GM20000 (cell line): ENCODE measurements around the gene ADCK2.

Source experiments
- DNase-seq: peaks from one replicate; pipeline ENCODE4 v3.0.0; 2012; ENCODE audit warnings: low spot score
- TF ChIP-seq, protein P1 (sequence below): IDR thresholded peaks from 2 replicates; pipeline ENCODE4 v1.5.1; 2012; ENCODE audit warnings: mild to moderate bottlenecking, control low read depth; ENCODE audit errors: extremely low read depth, missing control alignments

ADCK2 gene

GRCh38 chr7:140650367-140650766 is 22.4 kb upstream of the ADCK2 start:
- TF ChIP-seq, protein P1, sequence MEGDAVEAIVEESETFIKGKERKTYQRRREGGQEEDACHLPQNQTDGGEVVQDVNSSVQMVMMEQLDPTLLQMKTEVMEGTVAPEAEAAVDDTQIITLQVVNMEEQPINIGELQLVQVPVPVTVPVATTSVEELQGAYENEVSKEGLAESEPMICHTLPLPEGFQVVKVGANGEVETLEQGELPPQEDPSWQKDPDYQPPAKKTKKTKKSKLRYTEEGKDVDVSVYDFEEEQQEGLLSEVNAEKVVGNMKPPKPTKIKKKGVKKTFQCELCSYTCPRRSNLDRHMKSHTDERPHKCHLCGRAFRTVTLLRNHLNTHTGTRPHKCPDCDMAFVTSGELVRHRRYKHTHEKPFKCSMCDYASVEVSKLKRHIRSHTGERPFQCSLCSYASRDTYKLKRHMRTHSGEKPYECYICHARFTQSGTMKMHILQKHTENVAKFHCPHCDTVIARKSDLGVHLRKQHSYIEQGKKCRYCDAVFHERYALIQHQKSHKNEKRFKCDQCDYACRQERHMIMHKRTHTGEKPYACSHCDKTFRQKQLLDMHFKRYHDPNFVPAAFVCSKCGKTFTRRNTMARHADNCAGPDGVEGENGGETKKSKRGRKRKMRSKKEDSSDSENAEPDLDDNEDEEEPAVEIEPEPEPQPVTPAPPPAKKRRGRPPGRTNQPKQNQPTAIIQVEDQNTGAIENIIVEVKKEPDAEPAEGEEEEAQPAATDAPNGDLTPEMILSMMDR = no peak

GRCh38 chr7:140653319-140654108 is 19.2 kb upstream of the ADCK2 start:
- DNase-seq = peak; percentile 54
- TF ChIP-seq, protein P1 = peak; percentile 72

More at GRCh38 chr7:140650367-140650766, 22.4 kb upstream of the ADCK2 start:
- DNase-seq = no peak

GRCh38 chr7:140654109-140654387 is 18.7 kb upstream of the ADCK2 start:
- DNase-seq = no peak
- TF ChIP-seq, protein P1 = no peak

DNA sequence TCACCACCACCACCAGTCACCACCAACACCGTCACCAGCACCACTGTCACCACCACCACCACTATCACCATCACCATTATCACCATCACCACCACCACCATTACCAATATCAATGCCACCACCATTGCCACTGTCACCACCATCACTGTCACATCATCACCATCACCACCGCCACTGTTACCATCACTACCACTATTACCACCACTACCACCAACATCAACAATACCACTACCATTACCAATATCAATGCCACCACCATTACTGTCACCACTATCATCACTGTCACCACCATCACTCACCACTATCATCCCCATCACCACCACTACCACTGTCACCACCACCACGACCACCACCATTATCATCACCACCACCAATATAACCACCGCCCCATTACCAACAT is 18.1 kb upstream of the ADCK2 start:
- DNase-seq = no peak
- TF ChIP-seq, protein P1 = no peak

GRCh38 chr7:140655511-140656408 is 17.0 kb upstream of the ADCK2 start:
- DNase-seq = no peak

DNA sequence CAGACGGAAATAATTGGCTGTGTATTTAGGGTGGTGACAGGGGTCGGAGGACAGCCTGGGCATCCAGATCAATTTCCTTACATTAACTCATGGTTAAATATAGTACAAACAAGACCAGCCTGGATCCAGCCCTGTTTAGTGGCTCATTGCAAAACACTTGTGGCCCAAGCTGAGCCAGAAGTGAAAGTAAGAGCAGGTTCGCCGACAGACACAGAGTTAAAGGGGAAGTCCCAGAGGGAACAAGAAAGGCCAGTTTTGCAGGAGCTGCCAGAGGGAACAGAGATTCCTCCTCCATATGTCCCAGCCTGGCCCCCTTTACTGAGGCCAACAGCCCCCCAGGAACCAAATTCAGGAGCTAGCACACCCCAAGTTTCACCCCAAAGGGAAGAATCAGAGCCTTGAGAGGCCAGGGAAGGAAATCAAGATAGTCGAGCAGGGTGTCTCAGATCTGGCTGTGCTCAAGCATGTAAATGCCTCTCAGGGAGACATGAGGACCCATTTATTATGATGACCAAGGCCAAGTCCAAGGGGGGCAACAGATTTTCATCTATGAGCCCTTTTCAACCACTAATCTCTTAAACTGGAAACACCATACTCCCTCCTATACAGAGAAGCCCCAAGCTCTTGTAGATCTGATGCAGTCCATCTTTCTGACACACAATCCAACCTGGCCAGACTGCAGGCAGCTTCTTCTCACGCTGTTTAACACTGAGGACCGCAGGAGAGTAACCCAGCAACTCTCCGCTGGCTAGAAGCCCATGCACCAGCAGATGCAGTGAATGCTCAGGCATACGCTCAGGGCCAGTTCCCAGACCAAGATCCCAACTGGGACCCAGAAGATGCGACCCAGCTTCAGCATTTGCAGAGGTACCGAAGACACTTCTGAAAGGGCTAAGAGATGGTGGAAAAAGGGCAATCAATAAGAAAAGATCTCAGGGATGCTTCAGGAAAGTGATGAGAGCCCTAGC is 15.9 kb upstream of the ADCK2 start:
- DNase-seq = peak; percentile 74

More at GRCh38 chr7:140655511-140656408, 17.0 kb upstream of the ADCK2 start:
- TF ChIP-seq, protein P1 = no peak

More for the DNA sequence above, 15.9 kb upstream of the ADCK2 start:
- TF ChIP-seq, protein P1 = no peak
